ENCODE results near the gene TCP11L1.

- TF ChIP-seq CTCF (conservative IDR thresholded peaks at IDR 0.05; ENCODE audit: low read depth, low read length): no peak
- TF ChIP-seq EZH2 (IDR thresholded peaks at IDR 0.05; ENCODE audit: borderline replicate concordance, low read depth, low read length, poor library complexity, severe bottlenecking): no peak
Measured at GRCh38 chr11:33089776-33090175, 50.4 kb downstream of the TCP11L1 start.
